Measurements from ENCODE around the gene VPS8.

Gene VPS8

DNA sequence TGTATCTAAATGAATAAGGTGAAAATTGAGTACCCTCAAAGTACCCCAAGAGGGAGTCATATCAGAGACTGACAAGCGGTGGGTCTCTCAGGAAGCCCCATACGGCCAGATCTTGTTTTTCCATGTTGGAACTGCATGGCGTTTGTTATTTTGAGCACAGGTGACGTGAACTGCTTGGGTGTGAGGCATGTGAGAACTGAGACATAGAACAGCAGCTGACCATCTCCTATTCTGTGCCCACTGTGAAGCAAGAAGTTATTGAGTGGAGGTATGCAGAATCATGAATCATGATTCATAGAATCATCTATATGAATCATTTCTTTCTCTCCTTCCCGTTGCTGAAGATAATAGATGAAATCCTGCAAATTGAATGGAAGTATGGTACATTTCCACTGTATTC, 4.6 kb downstream of the VPS8 start:
- DNase-seq (ENCODE audit: low read depth) = no peak
- Histone ChIP-seq H3K36me3 (ENCODE audit: control insufficient read depth, insufficient read depth, low read length, severe bottlenecking) (no peaks in the 10 kb centered on the region), H3K4me1 (ENCODE audit: control insufficient read depth, insufficient read depth, low read length) (peaks cover 4% of the 10 kb centered on the region), H3K27me3 (replicated peaks; ENCODE audit: control insufficient read depth, insufficient read depth, low read length) (no peaks in the 10 kb centered on the region), H3K9me3 (ENCODE audit: control insufficient read depth, low read length) (no peaks in the 10 kb centered on the region), H3K9ac (ENCODE audit: low read length) (no peak overlapping the region), H3K4me3 (ENCODE audit: low read length) (no peak overlapping the region)

DNA sequence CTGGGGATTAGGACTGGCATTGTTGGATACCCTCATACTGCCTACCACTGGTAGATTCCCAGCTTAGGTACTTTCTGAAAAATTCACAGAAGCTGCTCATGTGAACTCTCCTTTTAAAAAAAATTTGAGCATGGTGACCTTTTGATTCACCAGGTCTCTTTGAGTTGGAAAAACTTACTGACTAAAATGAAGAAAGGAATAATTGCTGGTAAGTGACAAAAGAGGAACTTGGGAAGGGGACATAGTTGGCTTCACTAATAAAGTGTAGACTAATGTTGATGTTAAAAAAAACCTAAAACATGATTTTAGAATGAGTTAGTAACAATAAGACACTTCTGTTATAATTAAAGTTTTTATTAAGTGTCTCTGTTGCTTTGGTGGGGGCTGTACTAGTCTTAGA, 8.6 kb downstream of the VPS8 start:
- Histone ChIP-seq H3K9ac (ENCODE audit: low read length) (no peak overlapping the region), H3K9me3 (ENCODE audit: control insufficient read depth, low read length) (no peaks in the 10 kb centered on the region), H3K36me3 (ENCODE audit: control insufficient read depth, insufficient read depth, low read length, severe bottlenecking) (no peaks in the 10 kb centered on the region)

GRCh38 chr3:184821034-184821433, 9.1 kb downstream of the VPS8 start:
- H3K4me1 ChIP-seq (ENCODE audit: control insufficient read depth, insufficient read depth, low read length) = peaks cover 14% of the 10 kb centered on the region
- H3K27me3 ChIP-seq (replicated peaks; ENCODE audit: control insufficient read depth, insufficient read depth, low read length) = no peaks in the 10 kb centered on the region
- H3K9me3 ChIP-seq (ENCODE audit: control insufficient read depth, low read length) = no peaks in the 10 kb centered on the region
- H3K36me3 ChIP-seq (ENCODE audit: control insufficient read depth, insufficient read depth, low read length, severe bottlenecking) = peaks cover under 1% of the 10 kb centered on the region
- DNase-seq (ENCODE audit: low read depth) = no peak
- no peak overlapping the region for H3K4me3 ChIP-seq (ENCODE audit: low read length)
- H3K9ac ChIP-seq (ENCODE audit: low read length) = no peak overlapping the region

More for the DNA sequence above, 8.6 kb downstream of the VPS8 start:
- H3K4me3 ChIP-seq (ENCODE audit: low read length) = no peak overlapping the region
- no peaks in the 10 kb centered on the region for H3K27me3 ChIP-seq (replicated peaks; ENCODE audit: control insufficient read depth, insufficient read depth, low read length)
- DNase-seq (ENCODE audit: low read depth) = no peak
- peaks cover 14% of the 10 kb centered on the region for H3K4me1 ChIP-seq (ENCODE audit: control insufficient read depth, insufficient read depth, low read length)

DNA sequence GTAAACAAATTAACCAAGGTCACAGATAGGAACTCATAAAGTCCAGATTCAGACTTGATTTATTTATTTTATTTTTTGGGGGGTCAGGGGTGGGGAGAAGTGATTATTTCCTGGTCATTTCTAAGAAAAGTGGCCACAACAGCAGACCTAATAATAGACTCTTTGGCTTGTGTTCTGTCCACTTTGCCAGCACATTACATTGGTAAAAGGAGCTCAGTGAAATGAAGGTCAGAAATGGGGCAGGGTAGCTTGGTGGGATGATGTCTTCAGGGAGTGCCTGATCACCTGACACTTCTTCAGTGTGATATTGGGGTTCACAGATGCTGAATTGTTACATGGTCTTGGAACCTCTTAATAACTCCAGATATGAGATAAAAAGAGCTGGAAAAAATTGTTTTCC, 10.1 kb downstream of the VPS8 start:
- Histone ChIP-seq H3K4me3 (ENCODE audit: low read length) (no peak overlapping the region), H3K27me3 (replicated peaks; ENCODE audit: control insufficient read depth, insufficient read depth, low read length) (no peaks in the 10 kb centered on the region), H3K9ac (ENCODE audit: low read length) (no peak overlapping the region), H3K36me3 (ENCODE audit: control insufficient read depth, insufficient read depth, low read length, severe bottlenecking) (peaks cover 10% of the 10 kb centered on the region), H3K9me3 (ENCODE audit: control insufficient read depth, low read length) (no peaks in the 10 kb centered on the region), H3K4me1 (ENCODE audit: control insufficient read depth, insufficient read depth, low read length) (peaks cover 14% of the 10 kb centered on the region)
- no peak for DNase-seq (ENCODE audit: low read depth)

DNA sequence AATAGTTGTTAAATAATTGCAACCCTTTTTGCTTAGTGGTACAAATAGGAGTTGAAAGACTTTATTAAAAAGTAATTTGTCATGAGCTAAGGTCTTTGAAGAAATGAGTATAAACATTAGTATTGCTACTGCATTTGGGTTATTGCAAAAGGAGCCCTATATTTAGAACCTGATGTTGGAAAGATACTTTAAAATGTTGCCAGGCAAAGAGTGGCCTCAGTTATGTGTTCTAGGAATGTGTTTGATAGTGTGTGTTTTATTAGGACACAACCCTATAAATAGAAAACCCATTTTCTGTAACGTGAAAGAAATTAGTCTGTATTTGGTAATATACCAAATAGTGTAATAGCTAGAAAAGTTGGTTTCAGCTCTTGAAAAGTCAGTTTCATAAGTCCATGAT, 10.7 kb downstream of the VPS8 start:
- Histone ChIP-seq H3K9ac (ENCODE audit: low read length) (no peak overlapping the region), H3K4me1 (ENCODE audit: control insufficient read depth, insufficient read depth, low read length) (peaks cover 14% of the 10 kb centered on the region), H3K27me3 (replicated peaks; ENCODE audit: control insufficient read depth, insufficient read depth, low read length) (no peaks in the 10 kb centered on the region), H3K36me3 (ENCODE audit: control insufficient read depth, insufficient read depth, low read length, severe bottlenecking) (peaks cover 10% of the 10 kb centered on the region), H3K9me3 (ENCODE audit: control insufficient read depth, low read length) (no peaks in the 10 kb centered on the region), H3K4me3 (ENCODE audit: low read length) (no peak overlapping the region)
- DNase-seq (ENCODE audit: low read depth) = no peak

GRCh38 chr3:184823990-184824389, 12.0 kb downstream of the VPS8 start:
- no peaks in the 10 kb centered on the region for H3K9me3 ChIP-seq (ENCODE audit: control insufficient read depth, low read length)
- H3K9ac ChIP-seq (ENCODE audit: low read length) = no peak overlapping the region
- no peak overlapping the region for H3K4me3 ChIP-seq (ENCODE audit: low read length)

DNA sequence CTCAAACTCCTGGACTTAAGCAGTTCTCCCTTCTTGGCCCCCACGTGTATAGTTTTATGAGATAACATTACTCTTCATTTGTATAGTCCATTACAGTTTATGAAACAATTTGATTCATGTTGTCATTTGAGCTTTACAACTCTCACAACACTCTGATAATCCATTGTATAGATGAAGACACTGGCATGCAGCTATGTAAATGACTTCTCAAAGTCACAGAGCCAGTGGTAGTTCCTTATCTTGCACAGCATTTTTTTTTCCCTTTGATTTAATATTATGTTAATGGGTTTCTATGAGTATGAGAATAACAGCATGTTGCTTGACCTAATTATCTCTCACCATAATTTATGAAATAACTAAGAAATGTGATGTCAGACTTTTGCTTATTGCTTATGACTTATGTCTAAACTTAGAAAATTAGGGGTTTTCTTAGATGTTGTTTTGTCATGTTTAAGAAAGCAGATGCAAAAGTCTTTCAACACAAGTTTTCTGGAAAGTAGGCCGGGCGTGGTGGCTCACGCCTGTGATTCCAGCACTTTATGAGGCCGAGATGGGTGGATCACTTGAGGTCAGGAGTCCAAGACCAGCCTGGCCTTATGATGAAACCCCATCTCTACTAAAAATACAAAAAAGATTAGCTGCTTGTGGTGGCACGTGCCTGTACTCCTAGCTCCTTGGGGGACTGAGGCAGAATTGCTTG, 13.3 kb downstream of the VPS8 start:
- no peak for DNase-seq (ENCODE audit: low read depth)
- peaks cover 10% of the 10 kb centered on the region for H3K36me3 ChIP-seq (ENCODE audit: control insufficient read depth, insufficient read depth, low read length, severe bottlenecking)
- no peak overlapping the region for H3K9ac ChIP-seq (ENCODE audit: low read length)
- H3K4me3 ChIP-seq (ENCODE audit: low read length) = no peak overlapping the region
- no peaks in the 10 kb centered on the region for H3K27me3 ChIP-seq (replicated peaks; ENCODE audit: control insufficient read depth, insufficient read depth, low read length)
- H3K9me3 ChIP-seq (ENCODE audit: control insufficient read depth, low read length) = no peaks in the 10 kb centered on the region
- peaks cover 14% of the 10 kb centered on the region for H3K4me1 ChIP-seq (ENCODE audit: control insufficient read depth, insufficient read depth, low read length)

More at GRCh38 chr3:184823990-184824389, 12.0 kb downstream of the VPS8 start:
- Histone ChIP-seq H3K4me1 (ENCODE audit: control insufficient read depth, insufficient read depth, low read length) (peaks cover 14% of the 10 kb centered on the region), H3K27me3 (replicated peaks; ENCODE audit: control insufficient read depth, insufficient read depth, low read length) (no peaks in the 10 kb centered on the region), H3K36me3 (ENCODE audit: control insufficient read depth, insufficient read depth, low read length, severe bottlenecking) (peaks cover 10% of the 10 kb centered on the region)
- no peak for DNase-seq (ENCODE audit: low read depth)

GRCh38 chr3:184827572-184827971, 15.6 kb downstream of the VPS8 start:
- Histone ChIP-seq H3K4me1 (ENCODE audit: control insufficient read depth, insufficient read depth, low read length) (peaks cover 7% of the 10 kb centered on the region), H3K36me3 (ENCODE audit: control insufficient read depth, insufficient read depth, low read length, severe bottlenecking) (peaks cover 21% of the 10 kb centered on the region), H3K9me3 (ENCODE audit: control insufficient read depth, low read length) (no peaks in the 10 kb centered on the region), H3K9ac (ENCODE audit: low read length) (no peak overlapping the region), H3K27me3 (replicated peaks; ENCODE audit: control insufficient read depth, insufficient read depth, low read length) (no peaks in the 10 kb centered on the region), H3K4me3 (ENCODE audit: low read length) (no peak overlapping the region)
- no peak for DNase-seq (ENCODE audit: low read depth)

DNA sequence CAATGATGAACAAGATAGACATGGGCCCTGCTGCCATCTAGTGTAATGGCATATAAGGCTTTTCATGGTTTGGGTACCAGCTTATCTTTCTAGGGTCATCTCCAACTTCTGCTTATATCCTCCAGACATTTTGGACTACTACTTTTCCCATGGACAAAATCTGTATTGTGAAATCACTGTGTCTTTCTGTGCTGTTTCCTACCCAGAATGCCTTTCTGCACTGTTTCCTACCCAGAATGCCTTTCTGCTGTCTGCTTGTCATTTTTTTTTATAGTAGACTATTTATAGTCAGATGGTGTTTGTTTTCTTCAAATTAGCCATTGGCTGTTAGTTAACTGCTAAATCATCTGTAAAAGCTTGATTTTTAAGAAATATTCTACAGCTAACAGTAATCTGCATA, 20.1 kb downstream of the VPS8 start:
- DNase-seq (ENCODE audit: low read depth) = no peak
- H3K9ac ChIP-seq (ENCODE audit: low read length) = no peak overlapping the region
- no peaks in the 10 kb centered on the region for H3K9me3 ChIP-seq (ENCODE audit: control insufficient read depth, low read length)
- no peaks in the 10 kb centered on the region for H3K4me1 ChIP-seq (ENCODE audit: control insufficient read depth, insufficient read depth, low read length)
- H3K36me3 ChIP-seq (ENCODE audit: control insufficient read depth, insufficient read depth, low read length, severe bottlenecking) = peaks cover 35% of the 10 kb centered on the region
- no peaks in the 10 kb centered on the region for H3K27me3 ChIP-seq (replicated peaks; ENCODE audit: control insufficient read depth, insufficient read depth, low read length)
- no peak overlapping the region for H3K4me3 ChIP-seq (ENCODE audit: low read length)

DNA sequence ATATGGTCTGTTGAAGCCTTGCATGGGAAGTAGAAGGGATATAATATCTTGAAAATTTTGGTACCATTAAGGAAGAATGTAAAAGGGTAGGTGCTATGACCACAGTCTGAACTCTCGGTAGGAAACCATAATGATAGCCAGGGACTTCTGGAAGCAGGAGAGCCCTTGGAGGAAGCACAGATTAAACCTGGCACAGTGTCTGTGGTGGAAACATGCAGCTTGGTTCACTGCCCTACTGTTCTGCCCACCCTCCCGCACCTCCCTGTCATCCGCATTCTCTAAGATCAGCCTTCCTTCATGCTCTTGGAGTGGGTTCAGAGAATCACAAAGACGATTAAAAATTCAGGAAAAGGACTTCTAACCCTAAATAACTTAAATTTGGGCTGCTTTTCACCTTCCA, 20.9 kb downstream of the VPS8 start:
- H3K27me3 ChIP-seq (replicated peaks; ENCODE audit: control insufficient read depth, insufficient read depth, low read length) = no peaks in the 10 kb centered on the region
- H3K4me1 ChIP-seq (ENCODE audit: control insufficient read depth, insufficient read depth, low read length) = no peaks in the 10 kb centered on the region
- no peak overlapping the region for H3K4me3 ChIP-seq (ENCODE audit: low read length)
- no peak for DNase-seq (ENCODE audit: low read depth)
- no peaks in the 10 kb centered on the region for H3K9me3 ChIP-seq (ENCODE audit: control insufficient read depth, low read length)
- H3K9ac ChIP-seq (ENCODE audit: low read length) = no peak overlapping the region
- peaks cover 40% of the 10 kb centered on the region for H3K36me3 ChIP-seq (ENCODE audit: control insufficient read depth, insufficient read depth, low read length, severe bottlenecking)

DNA sequence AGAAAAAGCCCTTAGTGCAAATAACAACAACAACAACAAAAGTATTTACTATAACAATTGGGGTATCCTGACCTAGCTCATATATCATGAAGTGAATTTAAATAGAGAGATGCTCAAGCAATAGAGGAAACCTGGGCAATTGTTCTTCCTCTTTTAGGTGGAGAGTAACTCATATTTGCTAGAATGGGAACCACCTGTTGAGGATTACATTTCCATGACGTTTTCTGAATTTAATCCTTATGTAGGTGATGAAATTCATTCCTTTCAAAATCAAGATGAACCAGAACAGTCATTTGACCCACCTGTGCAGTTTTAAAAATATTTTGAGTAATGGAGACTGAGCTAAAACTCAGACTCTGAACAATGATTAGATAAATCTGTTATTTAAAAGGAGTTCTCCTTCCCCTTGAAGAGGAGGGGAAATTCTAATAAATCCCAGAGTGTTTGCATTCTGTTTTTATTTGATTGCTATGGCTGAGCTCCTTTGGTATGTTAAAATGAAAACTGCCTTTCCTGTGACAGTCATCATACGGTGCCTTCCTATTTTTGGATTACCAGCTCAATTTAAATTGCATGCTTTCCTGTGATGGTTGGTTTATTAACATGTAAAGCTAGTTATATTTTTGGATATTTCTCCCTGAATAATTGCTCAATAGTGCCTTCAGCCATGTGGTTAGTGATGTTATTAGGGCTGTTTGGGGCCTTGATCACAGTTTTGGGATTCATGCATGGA, 24.3 kb downstream of the VPS8 start:
- Histone ChIP-seq H3K36me3 (ENCODE audit: control insufficient read depth, insufficient read depth, low read length, severe bottlenecking) (peaks cover 43% of the 10 kb centered on the region), H3K4me1 (ENCODE audit: control insufficient read depth, insufficient read depth, low read length) (no peaks in the 10 kb centered on the region), H3K9me3 (ENCODE audit: control insufficient read depth, low read length) (no peaks in the 10 kb centered on the region), H3K4me3 (ENCODE audit: low read length) (no peak overlapping the region), H3K9ac (ENCODE audit: low read length) (no peak overlapping the region), H3K27me3 (replicated peaks; ENCODE audit: control insufficient read depth, insufficient read depth, low read length) (no peaks in the 10 kb centered on the region)
- no peak for DNase-seq (ENCODE audit: low read depth)
